Measurements from ENCODE around the gene ARFGEF3.
"Not testable (repeated sequence)": the region's sequence is repeated elsewhere in the genome, so short reads cannot be mapped to it uniquely, and the experiment has no call there.

The ARFGEF3 gene

GRCh38 chr6:138346302-138347195 lies 184.8 kb downstream of the ARFGEF3 start:
- no peaks in the 10 kb centered on the region for H3K27me3 ChIP-seq (replicated peaks)
- no peak for TF ChIP-seq CTCF (IDR thresholded peaks at IDR 0.05; ENCODE audit: low read depth, low read length, missing control alignments)
- in situ Hi-C loops (cut with HindIII; ENCODE audit: low pct_ligation_motif_present, low sequenced_read_pairs) = no loop called here
- H3K36me3 ChIP-seq (replicated peaks) = no peaks in the 10 kb centered on the region
- no peak for DNase-seq
- no peak overlapping the region for H3K4me3 ChIP-seq (ENCODE audit: low read depth, low read length)
- no peak overlapping the region for H3K27ac ChIP-seq

- H3K4me3 ChIP-seq (ENCODE audit: low read depth, low read length) = no peak overlapping the region
- in situ Hi-C loops (cut with HindIII; ENCODE audit: low pct_ligation_motif_present, low sequenced_read_pairs) = no loop called here
- H3K27ac ChIP-seq = no peak overlapping the region
- H3K27me3 ChIP-seq (replicated peaks) = no peaks in the 10 kb centered on the region
- no peak for DNase-seq
- TF ChIP-seq CTCF (IDR thresholded peaks at IDR 0.05; ENCODE audit: low read depth, low read length, missing control alignments) = no peak
- no peaks in the 10 kb centered on the region for H3K36me3 ChIP-seq (replicated peaks)
These were observed 186.1 kb downstream of the ARFGEF3 start for GRCh38 chr6:138347864-138348263.

GRCh38 chr6:138349891-138350290 lies 188.2 kb downstream of the ARFGEF3 start:
- no peak for DNase-seq
- no peak for TF ChIP-seq CTCF (IDR thresholded peaks at IDR 0.05; ENCODE audit: low read depth, low read length, missing control alignments)
- Histone ChIP-seq H3K4me3 (ENCODE audit: low read depth, low read length) (no peak overlapping the region), H3K36me3 (replicated peaks) (no peaks in the 10 kb centered on the region), H3K27me3 (replicated peaks) (no peaks in the 10 kb centered on the region), H3K27ac (no peak overlapping the region)
- in situ Hi-C loops (cut with HindIII; ENCODE audit: low pct_ligation_motif_present, low sequenced_read_pairs) = no loop called here

GRCh38 chr6:138357928-138358327 lies 196.2 kb downstream of the ARFGEF3 start:
- TF ChIP-seq CTCF (IDR thresholded peaks at IDR 0.05; ENCODE audit: low read depth, low read length, missing control alignments) = no peak
- no peaks in the 10 kb centered on the region for H3K36me3 ChIP-seq (replicated peaks)
- DNase-seq = no peak
- H3K27me3 ChIP-seq (replicated peaks) = no peaks in the 10 kb centered on the region
- H3K27ac ChIP-seq = no peak overlapping the region
- in situ Hi-C loops (cut with HindIII; ENCODE audit: low pct_ligation_motif_present, low sequenced_read_pairs) = no loop called here
- H3K4me3 ChIP-seq (ENCODE audit: low read depth, low read length) = no peak overlapping the region

- H3K27ac ChIP-seq; H3K4me3 ChIP-seq (ENCODE audit: low read depth, low read length); in situ Hi-C loops (cut with HindIII; ENCODE audit: low pct_ligation_motif_present, low sequenced_read_pairs); DNase-seq; H3K27me3 ChIP-seq (replicated peaks); H3K36me3 ChIP-seq (replicated peaks): not testable (repeated sequence)
These were observed 206.9 kb downstream of the ARFGEF3 start for GRCh38 chr6:138368684-138369083.

- H3K27ac ChIP-seq = peak overlapping the region; percentile 57
- in situ Hi-C loops (cut with HindIII; ENCODE audit: low pct_ligation_motif_present, low sequenced_read_pairs) = no loop called here
- TF ChIP-seq CTCF (IDR thresholded peaks at IDR 0.05; ENCODE audit: low read depth, low read length, missing control alignments) = no peak
These were observed 209.1 kb downstream of the ARFGEF3 start for GRCh38 chr6:138370631-138371451.

More at GRCh38 chr6:138370631-138371451, 209.1 kb downstream of the ARFGEF3 start:
- Histone ChIP-seq H3K4me3 (ENCODE audit: low read depth, low read length) (no peak overlapping the region), H3K36me3 (replicated peaks) (no peaks in the 10 kb centered on the region), H3K27me3 (replicated peaks) (no peaks in the 10 kb centered on the region)
- DNase-seq = no peak

Measured in brain microvascular endothelial cell (primary cell).